ENCODE results near the gene MB21D2.

MB21D2 gene

DNA sequence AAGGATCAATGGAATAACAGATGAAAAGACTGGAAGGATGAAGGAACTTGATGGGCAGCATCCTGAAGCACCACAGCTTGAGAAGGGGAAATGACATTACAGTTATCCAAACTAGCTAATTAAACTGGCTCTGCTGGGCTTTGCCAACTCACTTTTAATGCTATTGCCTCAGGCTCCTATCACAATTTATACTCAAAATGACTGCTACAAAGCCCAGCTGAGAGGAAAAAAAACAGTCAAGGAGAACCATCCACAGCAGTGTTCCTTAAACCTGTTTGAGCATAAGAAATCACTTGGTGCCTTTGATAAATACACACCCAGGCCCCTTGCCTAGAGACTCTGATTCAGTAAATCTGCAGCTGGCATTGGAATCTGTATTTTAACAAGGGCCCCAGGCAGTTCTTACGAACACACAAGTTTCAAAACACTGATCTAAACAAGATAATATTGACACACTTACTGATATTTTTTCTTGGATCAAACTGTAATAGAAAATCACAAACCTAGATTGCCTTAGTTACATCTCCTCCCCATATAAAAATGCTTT is 85.8 kb downstream of the MB21D2 start:
- no peak for DNase-seq

GRCh38 chr3:192831111-192831644 is 86.5 kb downstream of the MB21D2 start:
- DNase-seq, result no peak

DNA sequence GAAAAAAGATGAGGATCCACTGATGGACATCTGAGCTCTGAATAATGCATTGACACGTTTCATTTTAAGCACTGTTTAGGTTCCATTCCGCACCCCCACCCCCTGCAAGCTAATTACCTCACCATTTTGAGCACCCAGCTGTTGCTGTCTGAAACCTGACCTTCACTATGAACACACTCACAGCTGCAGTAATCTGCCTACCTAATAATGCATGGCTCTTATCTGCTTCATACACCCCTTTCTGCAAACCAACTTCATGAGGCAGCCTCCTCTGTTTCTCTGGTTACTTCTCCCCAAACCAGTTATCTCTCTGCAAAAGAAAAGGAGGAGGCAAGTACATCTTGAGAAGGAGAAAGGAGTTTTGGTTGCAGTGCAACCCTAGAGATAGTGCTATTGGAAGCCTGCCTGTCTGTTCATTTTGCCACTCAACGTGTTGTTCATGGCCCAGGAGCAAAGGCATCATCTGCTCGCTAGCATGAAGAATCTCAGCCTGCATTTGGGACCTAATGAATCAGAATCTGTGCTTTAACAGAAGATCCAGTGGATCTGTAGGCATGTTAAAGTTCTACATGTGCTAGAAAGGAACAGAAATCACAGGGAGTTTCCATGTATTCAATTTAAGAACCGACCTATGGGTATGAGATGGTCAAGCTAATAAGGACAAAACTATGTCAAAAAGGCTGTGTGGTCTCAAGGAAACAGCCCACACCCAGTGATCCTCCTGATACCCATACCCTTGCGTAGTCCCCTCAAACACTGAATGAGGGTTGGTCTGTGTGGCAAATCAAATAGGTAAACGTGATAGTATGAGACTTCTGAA is 87.2 kb downstream of the MB21D2 start:
- DNase-seq, result no peak

DNA sequence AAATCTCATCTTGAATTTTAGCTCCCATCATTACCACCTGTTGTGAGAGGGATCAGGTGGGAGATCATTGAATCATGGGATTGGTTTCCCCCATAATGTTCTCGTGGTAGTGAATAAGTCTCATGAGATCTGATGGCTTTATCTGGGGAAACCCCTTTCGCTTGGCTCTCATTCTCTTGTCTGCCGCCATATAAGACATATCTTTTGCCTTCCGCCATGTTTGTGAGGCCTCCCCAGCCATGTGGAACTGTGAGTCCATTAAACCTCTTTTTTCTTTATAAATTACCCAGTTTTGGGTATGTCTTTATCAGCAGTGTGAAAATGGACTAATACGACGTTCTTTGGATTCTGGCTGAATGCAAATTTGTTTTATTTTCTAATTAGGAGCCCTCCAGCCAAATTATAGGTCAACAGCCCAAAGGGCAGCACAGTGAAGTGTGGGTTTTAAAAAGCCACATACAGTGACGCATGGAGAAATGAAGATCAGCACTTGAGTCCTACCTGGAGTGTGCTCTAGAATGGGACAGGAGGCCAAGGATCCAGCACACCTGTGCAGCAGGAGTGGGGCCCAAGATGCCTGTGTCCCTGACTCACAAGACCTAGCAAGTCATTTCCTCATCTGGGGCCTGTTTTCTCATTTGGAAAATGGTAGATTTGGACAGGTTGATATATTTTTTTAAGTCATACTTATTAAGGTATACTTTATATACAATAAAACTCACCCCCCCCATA is 89.6 kb downstream of the MB21D2 start:
- no peak for DNase-seq

DNA sequence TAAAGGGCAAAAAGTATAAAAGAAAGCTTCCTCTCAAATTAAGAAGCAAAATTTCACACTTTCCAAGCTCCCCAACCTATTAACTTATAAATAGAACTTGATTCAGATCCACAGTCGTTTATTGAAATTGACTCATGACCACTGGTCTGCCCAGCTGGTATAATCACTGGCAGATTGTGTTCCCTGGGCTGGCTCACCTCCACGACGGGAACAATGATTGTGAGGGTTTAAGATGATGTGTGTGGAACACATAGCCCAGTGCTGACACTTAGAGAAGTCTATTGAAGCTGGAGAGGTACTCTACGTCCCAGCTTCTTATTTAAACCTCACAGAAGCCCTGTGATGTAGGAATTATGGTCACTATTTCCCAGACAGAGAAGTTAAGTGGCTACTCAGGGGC is 90.4 kb downstream of the MB21D2 start:
- DNase-seq, result no peak

DNA sequence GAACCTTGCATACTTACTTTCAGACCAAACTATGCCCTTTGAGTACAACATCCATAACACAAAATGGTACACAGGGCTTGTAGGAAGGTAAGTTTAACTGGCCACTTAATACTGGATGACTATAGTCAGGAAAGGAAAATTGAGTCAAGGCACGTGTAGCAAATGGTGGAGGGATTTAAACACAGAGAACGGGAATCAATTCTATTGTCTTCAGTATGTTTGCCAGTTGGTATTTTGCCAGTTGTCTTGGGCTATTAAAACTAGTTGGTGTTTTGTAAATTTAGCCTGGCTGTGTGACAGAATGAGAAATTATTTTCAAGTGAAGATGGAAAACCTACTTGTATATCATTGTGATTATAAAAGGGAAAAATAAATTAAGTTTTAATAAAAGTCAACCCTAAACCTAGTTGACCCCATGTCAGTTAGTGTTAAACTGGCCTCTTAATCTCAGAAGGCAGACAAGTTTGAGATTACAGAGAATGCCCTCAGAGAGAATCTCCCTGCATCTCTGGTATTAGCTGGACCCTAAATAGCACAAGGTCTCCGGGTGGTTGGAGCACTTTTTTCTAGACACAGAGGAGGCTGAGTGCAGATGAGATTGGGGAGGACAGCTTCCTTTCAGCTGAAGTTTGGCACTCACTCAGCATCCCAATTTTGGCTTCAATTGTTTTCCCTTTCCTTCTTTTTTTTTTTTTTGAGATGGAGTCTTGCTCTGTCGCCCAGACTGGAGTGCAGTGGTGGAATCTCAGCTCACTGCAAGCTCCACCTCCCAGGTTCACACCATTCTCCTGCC is 91.2 kb downstream of the MB21D2 start:
- no peak for DNase-seq

GRCh38 chr3:192825657-192826200 is 91.9 kb downstream of the MB21D2 start:
- no peak for DNase-seq

GRCh38 chr3:192825216-192825615 is 92.4 kb downstream of the MB21D2 start:
- DNase-seq, result no peak

GRCh38 chr3:192824313-192824712 is 93.3 kb downstream of the MB21D2 start:
- no peak for DNase-seq

GRCh38 chr3:192821161-192821560 is 96.5 kb downstream of the MB21D2 start:
- DNase-seq, result no peak

DNA sequence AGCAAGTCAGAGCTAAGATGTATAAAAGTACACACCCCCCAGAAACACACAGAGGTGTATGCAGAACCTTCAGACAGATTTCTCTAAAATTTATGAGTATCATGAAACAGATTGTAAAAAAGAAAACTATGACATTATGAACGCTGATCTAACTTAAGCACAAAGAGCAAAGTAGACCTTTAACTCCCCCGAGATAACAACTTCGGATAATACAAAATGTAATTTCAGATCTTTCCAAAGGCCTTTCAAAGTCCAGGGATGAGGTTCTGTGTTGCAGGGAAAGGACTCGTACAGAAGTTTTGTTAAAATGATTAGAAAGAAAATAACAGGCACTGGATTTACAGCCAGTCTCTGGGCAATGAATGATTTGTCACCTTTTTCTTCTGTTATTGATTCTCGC is 97.5 kb downstream of the MB21D2 start:
- no peak for DNase-seq

DNA sequence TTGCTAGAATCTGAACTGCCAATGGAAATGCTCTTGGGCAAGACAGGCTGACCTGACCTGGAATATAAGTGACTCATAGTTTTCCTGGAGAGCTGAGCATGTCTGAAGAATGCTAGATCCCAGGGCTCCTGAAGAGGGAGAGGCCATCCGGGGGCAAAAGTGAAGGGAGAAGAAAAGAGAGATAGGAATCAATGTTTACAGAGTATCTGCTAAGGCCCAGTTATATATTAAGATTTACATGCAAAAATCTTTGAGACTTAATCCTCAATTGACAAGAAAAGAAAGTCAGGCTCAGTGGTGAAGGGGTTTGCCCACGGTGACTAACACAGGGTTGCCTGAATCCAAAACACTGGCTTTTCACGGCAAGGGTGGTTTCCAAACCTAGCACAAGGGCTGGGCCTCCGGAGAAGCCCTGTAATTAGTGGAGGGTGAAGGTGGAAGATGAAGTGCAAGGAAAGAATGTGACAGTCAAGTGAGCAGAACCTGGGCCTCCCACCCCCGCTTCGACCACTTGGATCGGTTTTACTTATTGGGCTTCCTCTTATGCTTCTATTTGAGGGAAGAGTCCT is 98.6 kb downstream of the MB21D2 start:
- no peak for DNase-seq

DNA sequence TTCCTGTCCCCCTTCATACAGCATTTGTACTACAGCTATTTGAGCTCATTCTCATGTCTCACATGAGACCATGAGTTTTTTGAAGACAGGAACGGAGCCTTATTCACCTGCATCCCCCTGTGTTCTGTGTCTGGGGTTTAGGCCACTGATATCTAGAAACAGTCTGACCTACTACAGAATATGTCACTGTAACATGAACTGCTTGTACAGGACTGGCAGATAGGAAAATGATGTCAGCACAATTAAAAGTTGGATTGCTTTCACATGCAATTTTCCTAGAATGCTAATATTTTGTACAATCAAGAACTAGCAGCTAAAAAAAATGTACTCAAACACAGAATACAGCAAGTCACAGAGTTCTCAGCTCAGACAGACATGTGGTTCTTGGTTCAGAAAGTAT is 99.5 kb downstream of the MB21D2 start:
- DNase-seq, result no peak

DNA sequence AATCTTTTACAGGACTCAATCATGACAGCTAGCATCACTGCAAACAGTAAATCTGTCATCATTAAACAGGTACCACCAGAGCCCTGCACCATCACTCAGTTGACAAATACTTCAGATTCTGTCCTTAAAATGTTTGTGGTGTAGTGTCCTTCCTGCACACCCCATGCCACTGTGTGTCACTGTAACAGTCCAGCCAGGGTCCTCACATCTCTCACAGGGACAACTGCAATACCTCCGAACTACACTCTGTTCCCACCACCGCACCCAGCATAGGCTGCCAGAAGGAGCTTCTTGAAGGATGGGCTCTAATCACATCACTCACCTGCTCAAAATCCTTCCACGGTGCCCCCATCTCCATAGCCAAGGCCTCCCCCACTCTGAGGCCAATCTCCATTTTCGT is 100.2 kb downstream of the MB21D2 start:
- no peak for DNase-seq

DNA sequence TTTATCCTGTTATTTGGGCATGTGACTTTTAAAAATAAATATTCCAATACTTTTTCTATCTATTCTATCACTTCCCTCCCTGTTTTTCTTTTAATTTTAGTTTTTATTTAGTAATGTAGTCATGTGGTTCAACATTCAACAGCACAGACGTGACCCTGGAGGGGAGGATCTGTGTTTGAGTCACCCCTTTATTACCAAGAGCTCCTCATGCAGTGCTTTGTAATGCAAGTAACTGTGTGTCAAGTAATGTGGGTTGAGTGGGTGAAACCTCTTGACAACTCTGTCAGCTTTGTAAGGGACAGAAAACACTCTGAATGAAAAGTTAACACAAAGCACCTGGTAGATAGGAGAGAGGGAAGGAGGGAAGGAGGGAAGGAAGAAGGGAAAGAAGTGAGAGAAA is 100.6 kb downstream of the MB21D2 start:
- DNase-seq, result no peak

DNA sequence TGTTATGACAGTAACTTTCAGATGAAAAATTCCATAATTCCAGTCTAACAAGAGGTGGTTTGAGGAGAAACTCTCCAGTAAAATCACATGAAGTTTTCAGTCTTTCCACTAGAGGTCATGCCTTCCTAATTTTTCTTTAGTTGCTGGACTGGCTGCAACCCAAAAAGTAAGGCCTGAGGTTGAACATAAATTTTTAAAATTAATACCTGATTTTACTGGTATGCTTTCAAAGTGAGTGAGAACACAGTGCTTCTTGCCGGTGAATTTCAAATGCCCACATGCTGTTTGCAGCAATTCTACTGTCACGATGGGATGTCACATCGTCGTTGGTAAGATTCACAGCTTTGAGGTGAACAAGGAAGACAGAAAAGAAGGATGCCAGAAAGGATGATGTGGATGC is 101.3 kb downstream of the MB21D2 start:
- DNase-seq, result no peak

DNA sequence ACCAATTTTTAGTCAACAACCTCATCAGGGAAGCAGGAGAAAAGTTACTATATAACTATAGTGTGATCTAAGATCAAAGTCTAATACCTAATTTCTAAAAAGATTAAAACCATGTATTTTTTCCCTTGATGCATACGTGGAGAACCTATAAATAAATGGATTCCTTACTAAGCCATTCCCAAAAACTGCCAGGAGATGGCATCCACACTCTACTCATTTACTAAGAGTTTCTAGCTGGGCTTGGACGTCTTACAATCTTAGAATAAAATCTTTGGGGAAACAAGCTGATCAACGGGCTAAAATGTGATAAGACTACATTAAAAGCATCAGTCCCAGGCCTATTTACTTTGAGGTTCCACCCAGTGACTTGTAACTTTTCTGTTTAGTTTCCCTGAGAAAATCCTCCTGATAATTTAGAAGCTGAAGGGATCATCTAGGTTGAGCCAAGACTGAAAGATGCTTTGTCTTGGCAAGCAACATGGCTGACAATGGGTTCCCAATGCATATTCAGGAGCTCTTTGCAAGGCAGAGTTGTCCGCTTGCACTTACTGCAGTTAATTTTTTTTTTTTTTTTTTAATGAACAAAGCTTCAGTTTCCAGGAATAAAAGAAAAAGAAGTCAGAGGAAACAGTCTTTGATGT is 104.8 kb downstream of the MB21D2 start:
- no peak for DNase-seq

DNA sequence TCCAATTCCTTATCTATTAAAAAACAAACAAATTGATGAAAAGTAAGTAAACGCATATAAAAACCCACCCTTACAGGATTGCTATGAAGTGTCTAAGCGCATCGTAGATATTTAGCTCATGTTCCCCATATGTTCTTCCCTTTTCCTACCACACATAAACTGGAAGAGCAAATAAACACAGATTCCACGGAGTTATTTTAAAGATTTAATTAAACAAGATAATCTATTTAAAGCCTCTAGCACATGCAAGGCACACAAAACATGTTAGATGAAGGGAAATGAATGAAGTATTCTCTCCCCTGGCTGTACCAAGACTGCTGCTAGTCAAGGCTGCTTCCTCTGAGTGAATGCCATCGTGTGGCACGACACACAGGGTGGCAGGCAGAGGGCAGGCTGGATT is 111.9 kb downstream of the MB21D2 start:
- DNase-seq, result no peak

- DNase-seq, result no peak
These were observed 113.2 kb downstream of the MB21D2 start for GRCh38 chr3:192804502-192804901.

GRCh38 chr3:192802957-192803899 is 114.4 kb downstream of the MB21D2 start:
- DNase-seq, result no peak

GRCh38 chr3:192801985-192802384 is 115.7 kb downstream of the MB21D2 start:
- DNase-seq, result no peak
